Bronchus fibroblast of lung (primary cell): ENCODE data around the gene CEACAM21. TPM values are rescaled to one million over a fixed set of nuclear protein-coding genes. Genes with fewer than 3 reads are reported as not detected.

Experiments used
- total RNA-seq: library from RNA; depleted of rRNA; stranded (reverse); fragments of >200 nt; gene quantifications from 2 replicates; pipeline ENCODE4 v1.2.3, GENCODE V29; 2015

The CEACAM21 gene
- not detected in 2 replicates for total RNA-seq

DNA sequence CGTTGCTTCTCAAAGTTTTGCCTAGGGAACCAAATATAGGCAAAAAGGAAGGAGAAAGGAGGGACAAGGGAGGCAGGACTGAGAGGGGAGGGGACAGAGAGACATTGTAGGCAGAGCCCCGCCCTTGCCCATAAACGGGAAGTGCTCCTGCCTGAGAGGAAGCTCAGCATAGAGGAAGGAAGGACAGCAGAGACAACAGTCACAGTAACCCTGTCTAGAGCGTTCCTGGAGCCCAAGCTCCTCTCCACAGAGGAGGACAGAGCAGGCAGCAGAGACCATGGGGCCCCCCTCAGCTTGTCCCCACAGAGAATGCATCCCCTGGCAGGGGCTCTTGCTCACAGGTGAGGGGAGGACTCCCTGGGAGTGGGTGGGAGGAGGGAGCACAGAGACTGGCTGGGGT lies at the start of gene CEACAM21:
Gene CEACAM21, plus strand, starts transcription at position 169 of the 400 bp plus-strand sequence. Its CDS starts 109 bp downstream, at position 278.

DNA sequence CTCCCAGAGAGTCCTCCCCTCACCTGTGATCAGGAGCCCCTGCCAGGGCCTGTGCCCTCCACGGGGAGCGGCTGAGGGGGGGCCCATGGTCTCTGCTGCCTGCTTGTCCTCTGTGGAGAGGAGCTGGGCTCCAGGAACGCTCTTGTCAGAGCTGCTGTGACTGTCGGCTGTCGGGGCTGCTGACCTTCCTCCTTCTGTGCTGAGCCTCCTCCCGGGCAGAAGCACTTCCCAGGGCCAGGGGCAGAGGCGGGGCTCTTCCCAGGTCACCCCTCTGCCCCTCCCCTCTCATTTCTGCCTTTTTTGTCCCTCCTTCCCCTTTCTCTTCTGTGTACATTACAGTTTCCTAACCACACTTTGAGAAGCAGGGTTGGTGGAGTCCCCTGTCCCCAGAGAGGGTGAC lies 50.9 kb downstream of the CEACAM21 start, which contains the start of gene CEACAM4:
Gene CEACAM4, minus strand, starts transcription at position 198 of the 400 bp plus-strand sequence. Its CDS starts 111 bp downstream, at position 87.

Other genes with a start within 250 kb of the CEACAM21 start
- gene TGFB1, start 222.2 kb upstream of the CEACAM21 start, total RNA-seq, result 7.1 and 7.7 TPM in 2 replicates
- gene B9D2, start 212.0 kb upstream of the CEACAM21 start, total RNA-seq, result 6.2 and 12.6 TPM in 2 replicates
- gene TMEM91, start 199.6 kb upstream of the CEACAM21 start, total RNA-seq, result 3.0 and 5.1 TPM in 2 replicates
- gene EXOSC5, start 178.8 kb upstream of the CEACAM21 start, total RNA-seq, result 34.8 and 34.9 TPM in 2 replicates
- 30.3 and 39.1 TPM in 2 replicates for gene BCKDHA, start 178.3 kb upstream of the CEACAM21 start, total RNA-seq
- 2.1 and 3.5 TPM in 2 replicates for gene B3GNT8, start 148.8 kb upstream of the CEACAM21 start, total RNA-seq
- gene DMAC2, start 136.3 kb upstream of the CEACAM21 start, total RNA-seq, result 56.0 and 57.2 TPM in 2 replicates
- gene ERICH4, start 133.0 kb upstream of the CEACAM21 start, total RNA-seq, result not detected in 2 replicates
- gene CEACAM4, start 50.9 kb downstream of the CEACAM21 start, total RNA-seq, result not detected in 2 replicates
- not detected in 2 replicates for gene CEACAM7, start 112.1 kb downstream of the CEACAM21 start, total RNA-seq
- gene CEACAM5, start 132.5 kb downstream of the CEACAM21 start, total RNA-seq, result not detected in 2 replicates
- gene CEACAM6, start 179.4 kb downstream of the CEACAM21 start, total RNA-seq, result not detected in 2 replicates
- not detected in 2 replicates for gene CEACAM3, start 220.4 kb downstream of the CEACAM21 start, total RNA-seq